NCI-H146 (cell line): ENCODE measurements around the gene IL1RL2.

Experiments
- DNase-seq: peaks from one replicate; lab custom pipeline; 2025; lab: John Stamatoyannopoulos, UW

The IL1RL2 gene

DNA sequence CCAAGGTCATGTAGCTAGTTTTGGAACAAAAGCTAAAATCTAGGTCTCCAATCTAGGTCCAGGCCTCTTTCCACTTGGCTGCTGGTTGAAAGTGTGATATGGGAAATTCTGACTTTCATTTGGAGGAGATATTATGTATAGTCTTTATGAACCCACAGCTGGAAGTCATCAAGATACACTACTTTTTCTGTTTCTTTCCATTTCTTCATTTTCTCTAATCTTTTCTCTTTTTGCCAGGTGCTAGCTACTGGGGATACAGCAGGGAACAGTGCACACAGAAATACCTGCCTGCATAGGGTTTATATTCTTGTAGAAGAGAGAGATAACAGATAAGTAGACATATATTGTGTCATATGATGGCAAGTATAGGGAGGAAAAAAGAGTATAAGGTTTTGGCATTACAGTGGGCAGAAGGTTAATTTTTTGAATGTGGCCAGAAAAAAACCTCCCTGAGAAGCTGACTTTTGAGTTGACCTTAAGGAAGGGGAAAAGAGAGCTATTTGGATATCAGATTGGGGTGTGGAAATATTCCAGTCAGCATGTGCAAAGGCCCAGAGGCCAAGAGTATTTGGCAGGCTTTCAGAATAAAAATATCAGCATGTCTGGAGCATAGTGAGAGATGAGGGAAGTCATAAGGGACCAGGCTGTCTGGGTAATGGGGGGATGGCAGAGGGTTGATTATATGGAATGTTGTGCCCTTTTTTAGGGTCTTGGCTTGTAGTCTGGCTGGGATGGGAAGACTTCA, 28.6 kb upstream of the IL1RL2 start:
- no peak for DNase-seq

- DNase-seq = no peak
Observed at GRCh38 chr2:102159295-102159694, 27.5 kb upstream of the IL1RL2 start.

- DNase-seq = no peak
Observed at GRCh38 chr2:102166189-102166845, 20.5 kb upstream of the IL1RL2 start.

GRCh38 chr2:102168026-102168771, 18.6 kb upstream of the IL1RL2 start:
- DNase-seq = no peak

GRCh38 chr2:102171946-102172345, 14.9 kb upstream of the IL1RL2 start:
- no peak for DNase-seq

DNA sequence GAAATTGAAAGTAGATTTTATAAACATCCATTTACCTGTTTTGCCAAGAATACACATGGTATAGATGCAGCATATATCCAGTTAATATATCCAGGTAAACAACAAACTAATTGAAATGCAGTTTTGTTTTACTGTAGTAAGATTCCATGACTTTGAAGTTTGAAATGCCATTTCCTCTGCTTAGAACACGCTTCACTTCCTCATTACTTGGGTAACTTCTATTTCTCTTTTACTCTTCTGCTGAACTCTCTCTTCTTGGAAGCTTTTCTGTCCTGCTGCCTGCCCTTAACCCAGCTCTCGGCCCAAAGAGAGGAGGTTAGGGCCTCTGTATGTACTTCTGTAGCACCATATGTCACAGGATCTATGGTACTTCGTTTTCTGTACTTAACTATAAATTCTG, 14.1 kb upstream of the IL1RL2 start:
- DNase-seq = no peak

DNA sequence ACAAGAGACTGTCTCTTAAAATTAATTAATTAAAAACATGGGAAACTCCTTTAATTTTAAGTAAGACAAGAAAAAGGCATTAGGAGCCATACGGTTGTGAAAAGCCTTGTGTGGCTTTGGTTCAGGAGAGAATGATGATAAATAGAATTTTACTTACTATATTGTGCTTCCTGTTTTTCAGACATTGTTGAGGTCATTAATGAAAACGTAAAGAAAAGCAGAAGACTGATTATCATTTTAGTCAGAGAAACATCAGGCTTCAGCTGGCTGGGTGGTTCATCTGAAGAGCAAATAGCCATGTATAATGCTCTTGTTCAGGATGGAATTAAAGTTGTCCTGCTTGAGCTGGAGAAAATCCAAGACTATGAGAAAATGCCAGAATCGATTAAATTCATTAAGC, 10.7 kb upstream of the IL1RL2 start:
- no peak for DNase-seq

DNA sequence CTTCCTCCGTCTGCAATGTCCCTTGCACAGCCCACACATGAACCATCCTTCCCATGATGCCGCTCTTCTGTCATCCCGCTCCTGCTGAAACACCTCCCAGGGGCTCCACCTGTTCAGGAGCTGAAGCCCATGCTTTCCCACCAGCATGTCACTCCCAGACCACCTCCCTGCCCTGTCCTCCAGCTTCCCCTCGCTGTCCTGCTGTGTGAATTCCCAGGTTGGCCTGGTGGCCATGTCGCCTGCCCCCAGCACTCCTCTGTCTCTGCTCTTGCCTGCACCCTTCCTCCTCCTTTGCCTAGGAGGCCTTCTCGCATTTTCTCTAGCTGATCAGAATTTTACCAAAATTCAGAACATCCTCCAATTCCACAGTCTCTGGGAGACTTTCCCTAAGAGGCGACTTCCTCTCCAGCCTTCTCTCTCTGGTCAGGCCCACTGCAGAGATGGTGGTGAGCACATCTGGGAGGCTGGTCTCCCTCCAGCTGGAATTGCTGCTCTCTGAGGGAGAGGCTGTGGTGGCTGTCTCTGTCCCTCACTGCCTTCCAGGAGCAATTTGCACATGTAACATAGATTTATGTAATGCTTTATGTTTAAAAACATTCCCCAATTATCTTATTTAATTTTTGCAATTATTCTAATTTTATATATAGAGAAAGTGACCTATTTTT, 8.9 kb upstream of the IL1RL2 start:
- DNase-seq = no peak

- no peak for DNase-seq
Observed at GRCh38 chr2:102179061-102179460, 7.8 kb upstream of the IL1RL2 start.

DNA sequence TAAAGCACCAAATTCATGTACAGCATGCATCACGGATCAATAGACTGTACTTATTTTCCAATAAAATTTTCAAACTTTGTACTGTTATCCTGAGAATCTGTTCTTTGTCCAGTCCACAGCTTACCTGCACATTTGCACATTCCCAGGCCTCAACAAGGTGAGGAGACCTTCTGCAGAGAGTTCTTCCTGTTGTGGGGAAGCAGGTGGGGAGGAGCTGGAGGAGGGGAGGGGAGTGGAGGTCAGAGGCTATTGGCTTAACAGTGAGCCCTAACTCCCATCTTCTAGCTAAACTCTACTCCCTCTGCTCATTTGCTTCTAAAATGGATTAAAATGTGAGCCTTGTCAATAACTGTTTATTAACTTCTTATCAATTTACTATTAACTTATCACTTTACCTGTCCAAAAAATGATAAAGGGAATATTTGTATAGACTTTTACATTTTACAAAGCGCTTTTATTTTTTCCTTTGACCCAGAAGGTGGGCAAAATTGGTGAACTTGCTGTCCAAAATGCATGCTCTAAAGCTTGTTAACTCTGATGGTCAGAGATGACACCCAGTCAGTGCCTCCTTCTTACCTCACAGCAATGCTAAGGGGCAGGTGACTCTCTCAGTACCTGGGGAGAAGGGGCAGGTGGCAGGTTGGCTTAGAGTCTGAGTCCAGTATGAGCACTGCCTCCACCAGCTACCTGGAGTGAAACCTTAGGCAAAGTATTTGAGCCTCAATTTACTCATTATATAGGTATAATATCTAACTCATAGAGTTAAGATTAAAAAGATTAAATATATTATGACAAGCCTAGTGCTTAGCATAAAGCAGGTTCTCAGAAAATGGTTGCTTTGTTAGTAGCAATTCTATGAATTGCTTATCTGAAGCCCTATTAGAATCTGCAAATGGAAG, 6.8 kb upstream of the IL1RL2 start:
- no peak for DNase-seq

DNA sequence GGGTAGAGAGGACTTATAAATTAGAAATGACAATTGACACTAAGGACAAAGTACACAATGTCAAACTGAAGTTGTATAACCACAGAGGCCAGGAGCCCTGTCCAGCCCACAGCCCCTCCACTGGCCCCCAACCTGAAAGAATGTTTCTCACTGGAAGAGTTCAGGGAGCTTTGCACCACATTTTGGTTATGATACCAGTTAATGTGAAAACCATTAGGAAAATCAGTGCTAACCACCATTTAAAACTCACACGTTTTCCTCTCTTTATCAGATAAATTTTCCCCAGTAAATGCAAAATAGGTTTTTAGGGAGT, 6.2 kb upstream of the IL1RL2 start:
- DNase-seq = no peak

- DNase-seq = no peak
Observed at GRCh38 chr2:102181376-102181775, 5.4 kb upstream of the IL1RL2 start.

GRCh38 chr2:102181919-102182635, 4.7 kb upstream of the IL1RL2 start:
- DNase-seq = no peak

DNA sequence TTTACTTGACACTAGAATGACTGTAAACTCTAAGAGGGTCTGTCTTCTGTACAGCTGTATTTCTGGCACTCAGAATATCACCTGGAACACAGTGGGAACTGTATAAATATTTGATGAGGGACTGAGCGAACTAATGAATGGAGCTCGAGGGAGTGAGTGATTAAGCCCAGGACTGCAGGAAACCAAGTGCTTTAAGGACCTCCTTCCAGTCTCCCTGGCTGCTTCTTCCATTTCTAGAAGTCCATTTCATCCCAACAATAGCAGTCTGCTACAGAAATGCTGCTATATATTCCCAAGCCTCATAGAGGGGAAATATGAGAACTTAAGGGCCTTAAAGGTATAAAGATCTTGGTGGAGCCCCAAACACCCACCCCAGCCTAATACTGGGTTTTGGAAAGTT, 2.8 kb upstream of the IL1RL2 start:
- DNase-seq = no peak

- DNase-seq = no peak
Observed at GRCh38 chr2:102184568-102184967, 2.3 kb upstream of the IL1RL2 start.

DNA sequence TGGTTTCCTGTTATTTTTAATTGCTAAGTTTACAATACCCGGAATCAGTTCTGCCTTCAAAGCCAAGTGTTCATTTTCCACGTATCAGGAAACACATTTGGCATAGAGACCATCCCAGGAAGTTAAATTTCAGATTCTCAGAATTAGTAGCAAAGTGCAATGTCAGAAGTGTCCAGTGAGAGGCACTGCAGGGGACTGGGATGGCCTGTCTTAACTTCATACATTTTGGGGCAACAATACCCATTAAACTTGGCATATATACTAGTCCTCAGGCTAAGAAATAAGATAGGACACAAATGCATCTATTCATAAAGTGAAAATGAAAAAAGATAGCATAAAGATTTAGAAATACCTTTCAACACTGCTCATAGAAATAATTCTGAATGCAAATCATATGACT, 1.5 kb upstream of the IL1RL2 start:
- no peak for DNase-seq

- DNase-seq = no peak
Observed at GRCh38 chr2:102187496-102188150, 800 bp downstream of the IL1RL2 start.

GRCh38 chr2:102190430-102191107, 3.7 kb downstream of the IL1RL2 start:
- no peak for DNase-seq

DNA sequence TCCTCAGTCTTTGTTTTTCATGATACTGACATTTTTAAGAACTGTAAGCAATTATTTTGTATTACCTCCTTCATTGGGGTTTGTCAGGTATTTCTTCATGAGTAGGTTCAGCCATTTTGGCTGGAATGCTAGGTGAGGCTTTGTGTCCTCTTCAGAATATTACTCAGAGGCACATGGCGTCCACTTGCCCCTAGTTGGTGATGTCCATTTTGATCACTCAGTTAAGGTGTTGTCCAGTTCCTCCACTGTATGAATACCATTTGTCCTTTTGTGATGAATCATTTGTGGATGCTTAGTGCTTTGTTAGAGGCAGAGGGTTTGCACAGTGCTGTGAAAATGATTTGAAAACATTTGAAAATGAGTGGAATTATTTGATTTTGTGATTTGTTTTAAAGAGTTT, 4.7 kb downstream of the IL1RL2 start:
- DNase-seq = no peak

DNA sequence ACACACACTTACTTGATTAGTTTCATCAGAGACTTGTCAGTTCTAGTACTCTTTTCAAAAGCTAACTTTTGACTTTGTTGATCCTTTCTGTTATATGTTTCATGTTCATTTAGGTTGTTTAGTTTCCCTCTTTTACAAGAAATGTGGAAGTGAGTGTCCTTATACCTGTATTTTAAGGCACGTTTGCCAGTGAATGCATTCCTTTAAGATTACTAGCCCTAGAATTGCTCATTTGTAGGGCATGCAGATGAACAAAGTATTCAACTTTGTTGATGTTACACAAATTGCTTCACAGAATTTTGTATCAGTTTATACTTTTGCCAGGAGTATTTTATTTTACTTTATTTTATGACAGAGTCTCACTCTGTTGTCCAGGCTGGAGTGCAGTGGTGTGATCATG, 6.3 kb downstream of the IL1RL2 start:
- DNase-seq = no peak
